Left ventricle myocardium inferior (tissue), 1 donor: Measurements from ENCODE around the gene PLCB1. TPM values are rescaled to one million over a fixed set of nuclear protein-coding genes. Genes with fewer than 3 reads are reported as not detected.

Source experiments
- DNase-seq: peaks from one replicate; pipeline ENCODE4 v3.0.0-alpha.2; 2020
- H3K27ac ChIP-seq: fragments of 200-600 bp; replicated peaks from 2 replicates; pipeline ENCODE4 v1.8.0; 2021
- H3K27me3 ChIP-seq: fragments of 200-600 bp; 2 replicates; pipeline ENCODE4 v1.8.0; 2021; ENCODE audit warnings: low read depth
- H3K36me3 ChIP-seq: fragments of 200-600 bp; 2 replicates; pipeline ENCODE4 v1.8.0; 2021
- H3K4me1 ChIP-seq: fragments of 200-600 bp; 2 replicates; pipeline ENCODE4 v1.8.0; 2021
- H3K4me3 ChIP-seq: fragments of 200-600 bp; 2 replicates; pipeline ENCODE4 v1.8.0; 2021; ENCODE audit warnings: mild to moderate bottlenecking, moderate library complexity
- H3K9me3 ChIP-seq: fragments of 200-600 bp; replicated peaks from 2 replicates; pipeline ENCODE4 v1.8.0; 2021
- intact Hi-C: fragments of 100-400 bp; cut with micrococcal nuclease; formaldehyde crosslinking; loops from one replicate; pipeline ENCODE4 v1.11.0; 2022
- total RNA-seq: library from RNA; stranded (reverse); fragmentation: NEBNext Ultra II Directional; extraction: Animal tissue kit (Norgen Biotek cat#: 25700); gene quantifications from one replicate; pipeline ENCODE4 v1.2.1, GENCODE V29; 2021
- TF ChIP-seq, protein P1 (sequence below): fragments of 200-600 bp; IDR thresholded peaks from 2 replicates; pipeline ENCODE4 v1.8.0; 2021; ENCODE audit warnings: antibody characterized with exemption, mild to moderate bottlenecking, borderline replicate concordance
- donor health status: DM: no; HTN: yes; CAD: no; lungs with severe emphysema.

PLCB1 gene
- total RNA-seq, 1 donor from 2014 or later: 6.0 TPM

DNA sequence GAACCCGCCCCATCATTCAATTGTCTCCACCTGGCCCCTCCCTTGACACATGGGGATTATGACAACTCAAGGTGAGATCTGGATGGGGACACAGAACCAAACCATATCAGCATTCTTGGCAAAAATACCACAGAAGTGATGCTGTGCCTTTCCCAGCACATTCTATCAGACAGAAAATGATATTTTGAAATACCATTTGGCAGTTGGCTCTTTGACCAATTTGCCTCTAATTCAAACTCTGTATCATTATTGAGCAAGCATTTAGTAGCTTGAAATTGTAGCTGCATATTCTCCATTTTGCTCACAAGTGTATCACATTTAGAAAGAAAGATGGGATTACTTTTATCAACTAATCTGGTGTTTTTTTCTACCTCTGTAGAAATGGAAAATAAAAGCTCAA lies 64.0 kb downstream of the PLCB1 start:
- Histone ChIP-seq H3K4me1 (no peaks in the 10 kb centered on the region), H3K27ac (no peak overlapping the region), H3K4me3 (no peak overlapping the region), H3K9me3 (peaks cover 14% of the 10 kb centered on the region), H3K36me3 (peaks cover 10% of the 10 kb centered on the region), H3K27me3 (no peaks in the 10 kb centered on the region)
- DNase-seq: no peak
- intact Hi-C loops: no loop called here
- TF ChIP-seq, protein P1, sequence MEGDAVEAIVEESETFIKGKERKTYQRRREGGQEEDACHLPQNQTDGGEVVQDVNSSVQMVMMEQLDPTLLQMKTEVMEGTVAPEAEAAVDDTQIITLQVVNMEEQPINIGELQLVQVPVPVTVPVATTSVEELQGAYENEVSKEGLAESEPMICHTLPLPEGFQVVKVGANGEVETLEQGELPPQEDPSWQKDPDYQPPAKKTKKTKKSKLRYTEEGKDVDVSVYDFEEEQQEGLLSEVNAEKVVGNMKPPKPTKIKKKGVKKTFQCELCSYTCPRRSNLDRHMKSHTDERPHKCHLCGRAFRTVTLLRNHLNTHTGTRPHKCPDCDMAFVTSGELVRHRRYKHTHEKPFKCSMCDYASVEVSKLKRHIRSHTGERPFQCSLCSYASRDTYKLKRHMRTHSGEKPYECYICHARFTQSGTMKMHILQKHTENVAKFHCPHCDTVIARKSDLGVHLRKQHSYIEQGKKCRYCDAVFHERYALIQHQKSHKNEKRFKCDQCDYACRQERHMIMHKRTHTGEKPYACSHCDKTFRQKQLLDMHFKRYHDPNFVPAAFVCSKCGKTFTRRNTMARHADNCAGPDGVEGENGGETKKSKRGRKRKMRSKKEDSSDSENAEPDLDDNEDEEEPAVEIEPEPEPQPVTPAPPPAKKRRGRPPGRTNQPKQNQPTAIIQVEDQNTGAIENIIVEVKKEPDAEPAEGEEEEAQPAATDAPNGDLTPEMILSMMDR: no peak

DNA sequence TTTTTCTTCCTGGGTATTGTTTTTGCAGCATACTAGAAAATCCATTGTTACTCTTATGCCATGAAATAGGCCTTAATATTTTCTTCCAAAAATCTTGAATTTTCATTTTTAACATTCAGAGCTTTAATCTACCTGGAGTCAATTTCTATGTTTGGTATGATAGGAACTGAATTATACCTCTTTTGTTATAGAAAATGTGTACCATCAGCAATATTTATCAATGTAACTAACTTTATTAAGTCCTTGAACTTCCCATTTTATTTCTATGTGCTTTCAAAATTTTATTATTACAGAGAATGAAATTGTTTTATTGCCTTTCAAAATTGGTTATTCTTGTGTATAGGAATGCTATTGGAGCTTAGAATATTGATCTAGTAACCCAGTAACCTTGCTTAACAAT lies 68.2 kb downstream of the PLCB1 start:
- H3K27ac ChIP-seq: no peak overlapping the region

DNA sequence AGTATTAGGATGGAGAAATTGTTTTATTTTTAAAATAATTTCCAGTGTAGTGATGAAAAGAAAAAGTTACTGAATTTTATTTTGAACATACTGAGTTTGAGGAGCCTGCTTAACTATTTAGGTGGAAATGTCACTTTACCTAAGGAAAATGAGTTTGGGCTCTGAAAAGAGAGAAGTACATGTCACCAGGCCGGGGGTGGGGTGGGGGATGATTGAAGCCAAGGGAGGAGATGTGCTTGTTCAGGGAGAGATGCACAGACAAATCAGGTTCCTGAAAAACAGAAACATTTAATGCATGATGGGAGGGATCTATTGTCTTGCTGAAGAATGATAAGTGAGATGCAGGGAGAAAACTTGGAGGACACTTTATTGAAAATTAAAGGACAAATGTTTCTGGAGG lies 71.3 kb downstream of the PLCB1 start:
- Histone ChIP-seq H3K4me1 (peaks cover 5% of the 10 kb centered on the region), H3K27ac (no peak overlapping the region), H3K36me3 (no peaks in the 10 kb centered on the region), H3K9me3 (no peaks in the 10 kb centered on the region), H3K4me3 (no peak overlapping the region), H3K27me3 (no peaks in the 10 kb centered on the region)
- TF ChIP-seq, protein P1: no peak
- DNase-seq: no peak
- intact Hi-C loops: no loop called here

More for the DNA sequence above, 68.2 kb downstream of the PLCB1 start:
- Histone ChIP-seq H3K27me3 (no peaks in the 10 kb centered on the region), H3K4me1 (no peaks in the 10 kb centered on the region), H3K4me3 (no peak overlapping the region), H3K9me3 (no peaks in the 10 kb centered on the region), H3K36me3 (no peaks in the 10 kb centered on the region)
- no peak for DNase-seq
- TF ChIP-seq, protein P1: no peak
- intact Hi-C loops: no loop called here

DNA sequence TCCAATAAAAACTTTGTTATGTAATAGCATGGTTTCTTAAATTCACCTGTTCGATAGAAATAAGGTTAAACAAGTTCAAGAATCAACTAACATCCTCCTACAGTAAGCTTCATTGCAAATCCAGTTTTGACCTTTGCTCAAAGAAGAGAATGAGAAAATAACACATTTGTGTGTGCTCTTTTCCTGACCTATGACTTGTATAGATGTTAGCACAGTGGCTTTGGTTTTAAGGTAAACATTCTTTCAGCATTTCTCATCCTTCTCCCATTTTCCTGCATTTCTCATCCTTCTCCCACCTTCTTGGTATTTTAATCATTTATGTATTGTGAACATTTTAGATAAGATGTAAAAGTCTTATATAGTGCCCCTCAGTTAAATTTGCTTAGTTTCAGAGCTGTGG lies 73.9 kb downstream of the PLCB1 start:
- Histone ChIP-seq H3K9me3 (no peaks in the 10 kb centered on the region), H3K4me3 (no peak overlapping the region), H3K4me1 (peaks cover 19% of the 10 kb centered on the region), H3K27ac (no peak overlapping the region), H3K27me3 (no peaks in the 10 kb centered on the region), H3K36me3 (no peaks in the 10 kb centered on the region)
- no peak for DNase-seq
- intact Hi-C loops: no loop called here
- TF ChIP-seq, protein P1: no peak

DNA sequence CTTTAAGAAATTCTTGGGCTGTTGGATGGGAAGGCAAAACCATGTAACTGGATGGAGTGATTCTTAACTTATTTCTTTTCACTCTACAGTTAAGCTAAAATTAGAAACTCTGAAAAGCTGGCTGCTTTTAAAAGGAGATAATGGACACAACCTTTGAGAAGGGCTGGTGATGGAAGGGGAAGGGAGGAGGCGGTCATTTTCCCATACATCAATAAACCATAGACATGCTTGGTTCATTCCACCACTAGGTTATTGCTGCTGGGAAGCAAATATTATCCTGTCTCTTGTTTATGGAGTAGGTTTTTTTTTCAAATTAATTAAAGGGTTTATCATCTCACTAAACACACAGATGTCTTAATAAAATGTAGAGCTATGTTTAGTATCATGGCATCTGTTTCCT lies 76.2 kb downstream of the PLCB1 start:
- intact Hi-C loops: no loop called here
- peaks cover 22% of the 10 kb centered on the region for H3K4me1 ChIP-seq

More for the DNA sequence above, 76.2 kb downstream of the PLCB1 start:
- DNase-seq: no peak
- H3K27me3 ChIP-seq: no peaks in the 10 kb centered on the region
- TF ChIP-seq, protein P1: no peak
- H3K9me3 ChIP-seq: no peaks in the 10 kb centered on the region
- no peak overlapping the region for H3K27ac ChIP-seq
- H3K36me3 ChIP-seq: no peaks in the 10 kb centered on the region
- H3K4me3 ChIP-seq: no peak overlapping the region
